DOHH2 (cell line): Measurements from ENCODE around the gene SYTL2.

Experiments
- H3F3A ChIP-seq: fragments of 200-600 bp; sonication (generic), shearing (Covaris generic); 2 replicates; pipeline ENCODE4 v1.6.0; 2016; ENCODE audit warnings: antibody characterized with exemption, mild to moderate bottlenecking; ENCODE audit not compliant: control insufficient read depth, insufficient read depth
- H3K27ac ChIP-seq: fragments of 200-600 bp; sonication (generic); 2 replicates; pipeline ENCODE4 v1.5.1; 2014; ENCODE audit warnings: low read depth, mild to moderate bottlenecking, low read length, moderate library complexity
- H3K27me3 ChIP-seq: fragments of 200-600 bp; sonication (generic); 2 replicates; pipeline ENCODE4 v1.6.1; 2014; ENCODE audit warnings: mild to moderate bottlenecking, low read length, mixed read lengths; ENCODE audit not compliant: control insufficient read depth
- H3K36me3 ChIP-seq: fragments of 200-600 bp; sonication (generic); 2 replicates; pipeline ENCODE4 v1.6.1; 2014; ENCODE audit warnings: mild to moderate bottlenecking, low read length, moderate library complexity, mixed read lengths; ENCODE audit not compliant: control insufficient read depth
- H3K4me1 ChIP-seq: fragments of 200-600 bp; sonication (generic); 2 replicates; pipeline ENCODE4 v1.6.1; 2014; ENCODE audit warnings: mild to moderate bottlenecking, low read length, mixed read lengths; ENCODE audit not compliant: control insufficient read depth
- H3K4me2 ChIP-seq: fragments of 200-600 bp; sonication (generic); 2 replicates; pipeline ENCODE4 v1.6.0; 2014; ENCODE audit warnings: mild to moderate bottlenecking, low read length, moderate library complexity
- H3K4me3 ChIP-seq: fragments of 200-600 bp; sonication (generic); 2 replicates; pipeline ENCODE4 v1.5.1; 2014; ENCODE audit warnings: mild to moderate bottlenecking, low read length, mixed read lengths
- H3K79me2 ChIP-seq: fragments of 200-600 bp; sonication (generic); 2 replicates; pipeline ENCODE4 v1.6.1; 2014; ENCODE audit warnings: mild to moderate bottlenecking, low read length, mixed read lengths; ENCODE audit not compliant: control insufficient read depth
- H3K9me2 ChIP-seq: fragments of 200-600 bp; sonication (generic); replicated peaks from 2 replicates; pipeline ENCODE4 v1.6.1; 2014; ENCODE audit warnings: mild to moderate bottlenecking, low read length, mixed read lengths; ENCODE audit not compliant: control insufficient read depth
- H3K9me3 ChIP-seq: fragments of 200-600 bp; sonication (generic); 2 replicates; pipeline ENCODE4 v1.6.1; 2014; ENCODE audit warnings: antibody characterized with exemption, low read length, mixed read lengths; ENCODE audit not compliant: control insufficient read depth, insufficient read depth
- H4K20me1 ChIP-seq: fragments of 200-600 bp; sonication (generic); 2 replicates; pipeline ENCODE4 v1.6.0; 2014; ENCODE audit warnings: low read depth, mild to moderate bottlenecking, antibody characterized with exemption, low read length, moderate library complexity; ENCODE audit not compliant: control insufficient read depth, insufficient read depth
- CTCF ChIP-seq: fragments of 200-600 bp; sonication (generic); IDR thresholded peaks from one replicate; pipeline ENCODE4 v1.5.1; 2014; ENCODE audit warnings: antibody characterized with exemption, mild to moderate bottlenecking, low read depth, low read length; ENCODE audit not compliant: poor library complexity, severe bottlenecking
- EZH2phosphoT487 ChIP-seq: fragments of 200-600 bp; sonication (generic); IDR thresholded peaks from 2 replicates; pipeline ENCODE4 v1.6.1; 2017; ENCODE audit warnings: borderline replicate concordance, mild to moderate bottlenecking, antibody characterized with exemption, low read length, moderate library complexity, mixed read lengths

SYTL2 gene

DNA sequence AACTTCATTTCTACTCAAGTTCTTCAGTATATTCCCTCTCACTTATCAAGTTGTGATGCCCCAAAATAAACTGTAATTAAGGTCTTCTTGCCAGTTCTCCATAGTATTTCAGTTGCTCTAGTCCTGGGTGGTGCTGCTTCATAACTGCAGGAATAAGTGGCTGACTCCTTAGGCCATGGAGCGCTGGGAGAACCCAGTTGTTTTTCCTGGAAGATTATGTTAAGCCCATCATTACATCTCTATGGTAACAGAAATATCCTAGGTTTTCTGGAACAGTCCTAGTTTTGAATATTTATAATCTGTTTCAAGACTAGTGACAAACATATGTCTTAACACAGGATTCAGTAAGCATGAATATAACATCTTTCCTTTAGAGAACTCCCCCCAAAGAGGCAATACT lies 7.6 kb downstream of the SYTL2 start:
- Histone ChIP-seq H3K4me2 (no peak overlapping the region), H3K27ac (no peak overlapping the region), H3K9me2 (no peaks in the 10 kb centered on the region), H4K20me1 (no peaks in the 10 kb centered on the region), H3K36me3 (no peaks in the 10 kb centered on the region), H3K4me1 (no peaks in the 10 kb centered on the region), H3K9me3 (no peaks in the 10 kb centered on the region), H3K27me3 (peaks cover 6% of the 10 kb centered on the region; the same call in 1 of the 2 replicates), H3K4me3 (no peak overlapping the region), H3K79me2 (no peaks in the 10 kb centered on the region), H3F3A (no peaks in the 10 kb centered on the region)
- no peak for TF ChIP-seq CTCF
- TF ChIP-seq EZH2phosphoT487: no peak

GRCh38 chr11:85801527-85801926 lies 9.4 kb downstream of the SYTL2 start:
- TF ChIP-seq EZH2phosphoT487 (no peak), CTCF (no peak)
- Histone ChIP-seq H3K4me3 (no peak overlapping the region), H4K20me1 (no peaks in the 10 kb centered on the region), H3K9me2 (no peaks in the 10 kb centered on the region), H3K4me2 (no peak overlapping the region), H3K36me3 (no peaks in the 10 kb centered on the region), H3K4me1 (no peaks in the 10 kb centered on the region), H3K27ac (no peak overlapping the region), H3K79me2 (no peaks in the 10 kb centered on the region), H3K27me3 (peaks cover 6% of the 10 kb centered on the region; the same call in 1 of the 2 replicates), H3F3A (no peaks in the 10 kb centered on the region), H3K9me3 (no peaks in the 10 kb centered on the region)

- no peak overlapping the region for H3K4me2 ChIP-seq
- no peak overlapping the region for H3K4me3 ChIP-seq
- H3K4me1 ChIP-seq: no peaks in the 10 kb centered on the region
- H3K27me3 ChIP-seq: peaks cover 6% of the 10 kb centered on the region; the same call in 1 of the 2 replicates
- TF ChIP-seq EZH2phosphoT487: no peak
- no peak for TF ChIP-seq CTCF
- no peaks in the 10 kb centered on the region for H3K9me3 ChIP-seq
- no peaks in the 10 kb centered on the region for H4K20me1 ChIP-seq
- H3K27ac ChIP-seq: no peak overlapping the region
- H3F3A ChIP-seq: no peaks in the 10 kb centered on the region
- H3K9me2 ChIP-seq: no peaks in the 10 kb centered on the region
- no peaks in the 10 kb centered on the region for H3K79me2 ChIP-seq
- H3K36me3 ChIP-seq: no peaks in the 10 kb centered on the region
Measured at GRCh38 chr11:85800595-85801342, 10.2 kb downstream of the SYTL2 start.
